ENCODE data around the gene INPP4A. TPM values are rescaled to one million over a fixed set of nuclear protein-coding genes. Genes with fewer than 3 reads are reported as not detected.
A peak's percentile ranks its signal among the peaks of the same experiment; 100 is the strongest.

The INPP4A gene
- total and polyA plus RNA-seq, 8 donors, result 1.5 to 65.3 (median 12.2) TPM

DNA sequence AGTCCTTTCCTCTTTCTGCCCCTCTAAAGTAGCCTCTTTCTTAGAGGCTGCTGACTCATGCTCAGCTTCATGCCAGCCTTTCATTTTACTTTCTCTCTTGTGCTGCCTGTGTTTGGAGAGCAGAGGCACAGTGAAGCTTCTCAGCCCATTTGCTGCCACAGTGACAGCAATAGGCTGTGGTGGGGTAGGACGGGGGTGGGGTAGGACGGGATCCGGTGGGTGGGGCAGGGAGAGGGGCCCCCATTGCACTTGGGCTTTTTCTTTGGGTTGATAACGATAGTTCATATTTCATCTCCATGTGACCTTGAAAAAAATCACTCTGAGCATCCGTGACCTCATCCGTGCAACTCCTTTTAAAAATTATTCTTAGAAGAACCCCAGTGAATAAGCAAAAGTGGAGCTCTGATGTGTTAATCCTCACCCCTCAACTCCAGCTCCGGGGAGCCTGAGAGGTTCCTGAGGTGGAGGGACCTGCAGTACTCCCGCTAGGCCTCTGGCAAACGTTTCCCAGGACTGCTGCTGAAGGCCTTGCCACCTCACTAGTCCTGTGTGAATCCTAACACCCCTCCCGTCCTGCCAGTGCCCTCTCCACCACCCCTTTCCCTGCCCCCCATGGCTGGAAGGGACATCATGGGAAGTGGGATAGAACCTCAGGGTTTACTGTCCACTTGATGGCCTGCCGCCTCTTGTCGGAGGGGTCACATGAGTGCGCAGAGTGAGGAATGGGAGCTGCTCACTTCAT lies 70.8 kb downstream of the INPP4A start:
- peaks cover 6 to 53% (median 28%) of the 10 kb centered on the region in 4 donors for H3K4me1 ChIP-seq
- no peak overlapping the region for H3K4me3 ChIP-seq
- no peaks in the 10 kb centered on the region for H3K27me3 ChIP-seq
- H3K36me3 ChIP-seq, result peaks cover 0 to 13% (median 10%) of the 10 kb centered on the region in 4 donors
- intact Hi-C loops (cut with DNase I; ENCODE audit: low total_unique reads), result no loop called here
- WGBS, 5 donors, result 70 to 84% (median 76%) methylated on average over 13 of the region's 13 CpGs
- no peaks in the 10 kb centered on the region for H3K9me3 ChIP-seq
- H3K27ac ChIP-seq, result peak overlapping the region in 2 of 5 donors; percentile 23 to 35
- no peak for TF ChIP-seq EP300 (IDR thresholded peaks at IDR 0.05)
- no peak for TF ChIP-seq POLR2A (IDR thresholded peaks at IDR 0.05)
- TF ChIP-seq, protein P1, sequence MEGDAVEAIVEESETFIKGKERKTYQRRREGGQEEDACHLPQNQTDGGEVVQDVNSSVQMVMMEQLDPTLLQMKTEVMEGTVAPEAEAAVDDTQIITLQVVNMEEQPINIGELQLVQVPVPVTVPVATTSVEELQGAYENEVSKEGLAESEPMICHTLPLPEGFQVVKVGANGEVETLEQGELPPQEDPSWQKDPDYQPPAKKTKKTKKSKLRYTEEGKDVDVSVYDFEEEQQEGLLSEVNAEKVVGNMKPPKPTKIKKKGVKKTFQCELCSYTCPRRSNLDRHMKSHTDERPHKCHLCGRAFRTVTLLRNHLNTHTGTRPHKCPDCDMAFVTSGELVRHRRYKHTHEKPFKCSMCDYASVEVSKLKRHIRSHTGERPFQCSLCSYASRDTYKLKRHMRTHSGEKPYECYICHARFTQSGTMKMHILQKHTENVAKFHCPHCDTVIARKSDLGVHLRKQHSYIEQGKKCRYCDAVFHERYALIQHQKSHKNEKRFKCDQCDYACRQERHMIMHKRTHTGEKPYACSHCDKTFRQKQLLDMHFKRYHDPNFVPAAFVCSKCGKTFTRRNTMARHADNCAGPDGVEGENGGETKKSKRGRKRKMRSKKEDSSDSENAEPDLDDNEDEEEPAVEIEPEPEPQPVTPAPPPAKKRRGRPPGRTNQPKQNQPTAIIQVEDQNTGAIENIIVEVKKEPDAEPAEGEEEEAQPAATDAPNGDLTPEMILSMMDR (IDR thresholded peaks at IDR 0.05), result no peak
- no peak for TF ChIP-seq POLR2AphosphoS5 (IDR thresholded peaks at IDR 0.05)
- DNase-seq, result peak in 1 of 2 donors; percentile 30

DNA sequence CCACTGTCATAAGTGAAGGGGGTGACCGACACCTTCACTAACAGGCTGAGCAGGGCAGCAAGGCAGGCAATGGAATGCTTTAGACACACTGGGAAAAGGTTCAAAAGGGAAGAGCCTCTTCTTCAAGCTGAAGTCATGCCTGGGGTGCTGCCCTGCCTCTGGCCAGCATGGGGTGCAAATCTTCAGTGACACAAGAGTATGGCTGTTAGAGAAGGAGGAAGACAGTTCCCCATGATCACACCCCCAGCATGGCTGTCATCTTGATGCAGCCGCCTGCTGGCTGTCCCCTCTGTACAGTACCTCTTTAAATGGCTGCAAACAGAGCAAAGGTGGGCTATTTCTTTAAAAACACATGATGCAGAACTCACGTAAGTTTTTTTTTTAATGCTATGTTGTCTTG lies 71.9 kb downstream of the INPP4A start:
- Histone ChIP-seq H3K36me3 (peaks cover 0 to 22% (median 20%) of the 10 kb centered on the region in 4 donors), H3K4me3 (no peak overlapping the region), H3K9me3 (no peaks in the 10 kb centered on the region), H3K27me3 (no peaks in the 10 kb centered on the region), H3K27ac (no peak overlapping the region), H3K4me1 (peaks cover 6 to 53% (median 28%) of the 10 kb centered on the region in 4 donors)
- 78 to 98% (median 79%) methylated on average over 3 of the region's 3 CpGs for WGBS, 5 donors
- TF ChIP-seq POLR2A (IDR thresholded peaks at IDR 0.05) (no peak), POLR2AphosphoS5 (IDR thresholded peaks at IDR 0.05) (no peak), EP300 (IDR thresholded peaks at IDR 0.05) (no peak)
- TF ChIP-seq, protein P1 (IDR thresholded peaks at IDR 0.05), result no peak
- intact Hi-C loops (cut with DNase I; ENCODE audit: low total_unique reads), result no loop called here
- DNase-seq, result no peak

DNA sequence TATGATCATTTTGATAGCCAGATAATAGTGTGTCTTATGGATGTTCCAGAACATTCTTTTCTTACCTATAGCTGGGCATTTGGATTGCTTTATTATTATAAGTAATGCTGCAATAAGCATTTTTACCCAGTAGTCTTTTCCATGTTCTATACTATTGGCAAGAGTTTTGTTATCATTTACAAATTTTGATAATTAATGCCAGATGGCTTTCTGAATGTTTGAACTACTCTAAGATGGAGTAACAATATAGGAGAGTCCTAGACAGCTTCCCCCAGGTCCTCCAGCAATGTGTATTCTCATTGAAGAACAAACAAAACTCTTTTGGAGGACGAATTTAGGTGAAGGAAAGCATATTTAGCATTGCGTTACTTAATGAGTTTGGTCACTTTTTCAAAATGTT lies 73.0 kb downstream of the INPP4A start:
- intact Hi-C loops (cut with DNase I; ENCODE audit: low total_unique reads), result no loop called here
- no peak for TF ChIP-seq EP300 (IDR thresholded peaks at IDR 0.05)
- TF ChIP-seq POLR2A (IDR thresholded peaks at IDR 0.05), result no peak
- no peak for TF ChIP-seq POLR2AphosphoS5 (IDR thresholded peaks at IDR 0.05)
- TF ChIP-seq, protein P1 (IDR thresholded peaks at IDR 0.05), result no peak
- H3K4me1 ChIP-seq, result peaks cover 6 to 53% (median 28%) of the 10 kb centered on the region in 4 donors
- H3K4me3 ChIP-seq, result no peak overlapping the region
- H3K9me3 ChIP-seq, result no peaks in the 10 kb centered on the region
- DNase-seq, result no peak
- H3K27ac ChIP-seq, result no peak overlapping the region
- WGBS, 5 donors, result 69 to 80% (median 78%) methylated on average over 2 of the region's 2 CpGs
- peaks cover 0 to 24% (median 21%) of the 10 kb centered on the region in 4 donors for H3K36me3 ChIP-seq
- no peaks in the 10 kb centered on the region for H3K27me3 ChIP-seq

DNA sequence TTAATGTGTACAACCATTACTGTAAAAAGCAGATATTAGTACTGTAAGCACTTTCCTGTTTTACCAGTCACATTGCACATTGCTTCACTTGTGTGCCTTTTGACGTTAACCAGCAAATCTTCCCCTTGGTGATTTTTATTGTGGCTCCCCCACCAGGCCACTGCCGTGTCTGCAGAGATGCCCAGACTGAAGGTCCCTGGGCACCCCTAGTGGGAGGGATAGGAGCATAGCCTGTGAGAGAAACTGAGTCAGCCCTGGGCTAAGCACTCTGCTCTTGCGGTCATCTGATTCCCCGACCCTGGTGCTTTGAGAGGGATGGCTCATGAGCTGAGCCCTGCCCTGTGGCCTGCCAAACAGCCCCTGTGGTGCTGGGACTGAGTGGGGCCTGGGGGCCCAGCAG lies 73.4 kb downstream of the INPP4A start:
- peak in 1 of 2 donors; percentile 53 for DNase-seq
- no peak for TF ChIP-seq EP300 (IDR thresholded peaks at IDR 0.05)
- TF ChIP-seq, protein P1 (IDR thresholded peaks at IDR 0.05), result peak in 2 of 7 experiments; percentile 19 to 31
- no peaks in the 10 kb centered on the region for H3K9me3 ChIP-seq
- 64 to 73% (median 72%) methylated on average over 4 of the region's 4 CpGs for WGBS, 5 donors
- H3K27me3 ChIP-seq, result no peaks in the 10 kb centered on the region
- H3K36me3 ChIP-seq, result peaks cover 0 to 24% (median 21%) of the 10 kb centered on the region in 4 donors
- no peak overlapping the region for H3K4me3 ChIP-seq
- H3K27ac ChIP-seq, result no peak overlapping the region
- intact Hi-C loops (cut with DNase I; ENCODE audit: low total_unique reads), result no loop called here
- H3K4me1 ChIP-seq, result peaks cover 6 to 53% (median 28%) of the 10 kb centered on the region in 4 donors
